ENCODE measurements around the gene OPALIN.

GRCh38 chr10:96387161-96387560 is 28.4 kb upstream of the OPALIN start:
- TF ChIP-seq CTCF (IDR thresholded peaks at IDR 0.05; ENCODE audit: poor library complexity, severe bottlenecking) (no peak), POLR2AphosphoS5 (IDR thresholded peaks at IDR 0.05) (no peak), EP300 (conservative IDR thresholded peaks at IDR 0.05; ENCODE audit: poor library complexity, severe bottlenecking) (no peak), SMC3 (conservative IDR thresholded peaks at IDR 0.05; ENCODE audit: poor library complexity) (no peak), EZH2 (IDR thresholded peaks at IDR 0.05; ENCODE audit: borderline replicate concordance, insufficient read depth, low read length, poor library complexity, severe bottlenecking) (no peak), REST (IDR thresholded peaks at IDR 0.05; ENCODE audit: borderline replicate concordance) (no peak), TAF1 (IDR thresholded peaks at IDR 0.05; ENCODE audit: low read depth) (no peak), RAD21 (conservative IDR thresholded peaks at IDR 0.05) (no peak), MXI1 (conservative IDR thresholded peaks at IDR 0.05; ENCODE audit: poor library complexity, severe bottlenecking) (no peak)
